DND-41 (cell line): ENCODE measurements around the gene NPTN.

Experiments used
- ATAC-seq: fragments of 200-7000 bp; cut with Tn5 transposase; 3 replicates; pipeline ENCODE4 v1.9.1; 2021; ENCODE audit warnings: low read depth; ENCODE audit not compliant: insufficient read depth
- DNase-seq: peaks from one replicate; pipeline ENCODE4 v3.0.0-alpha.2; 2020
- H2AFZ ChIP-seq: 2 replicates; pipeline ENCODE4 v1.6.0; 2012; ENCODE audit warnings: low read depth, low read length
- H3K27ac ChIP-seq: 2 replicates; pipeline ENCODE4 v1.5.1; 2012; ENCODE audit warnings: low read length, inconsistent platforms
- H3K27me3 ChIP-seq: fragments of 200-600 bp; sonication (generic); 2 replicates; pipeline ENCODE4 v1.6.0; 2012; ENCODE audit warnings: low read length, mild to moderate bottlenecking, inconsistent platforms; ENCODE audit not compliant: insufficient read depth, poor library complexity
- H3K36me3 ChIP-seq: 2 replicates; pipeline ENCODE4 v1.5.1; 2012; ENCODE audit warnings: low read length, inconsistent platforms; ENCODE audit not compliant: insufficient read depth
- H3K4me1 ChIP-seq: 2 replicates; pipeline ENCODE4 v1.5.1; 2012; ENCODE audit warnings: mild to moderate bottlenecking, low read length; ENCODE audit not compliant: insufficient read depth
- H3K4me2 ChIP-seq: 2 replicates; pipeline ENCODE4 v1.6.0; 2012; ENCODE audit warnings: mild to moderate bottlenecking, moderate library complexity, low read length, inconsistent platforms; ENCODE audit not compliant: insufficient read depth
- H3K4me3 ChIP-seq, 2 experiments: fragments of 200-600 bp in 1 of 2; shearing (Covaris generic) in 1 of 2; 2 replicates each; pipeline ENCODE4 v1.5.1; 2012 to 2016; ENCODE audit warnings: inconsistent platforms in 2 of 2, low read length in 2 of 2, mild to moderate bottlenecking in 2 of 2, low read depth in 1 of 2, moderate library complexity in 1 of 2
- H3K79me2 ChIP-seq: 2 replicates; pipeline ENCODE4 v1.6.0; 2012; ENCODE audit warnings: low read length, inconsistent platforms; ENCODE audit not compliant: insufficient read depth
- H3K9ac ChIP-seq: 2 replicates; pipeline ENCODE4 v1.6.0; 2012; ENCODE audit warnings: low read depth, mild to moderate bottlenecking, inconsistent platforms, low read length, moderate library complexity
- H3K9me3 ChIP-seq: 2 replicates; pipeline ENCODE4 v1.5.1; 2012; ENCODE audit warnings: low read length, moderate library complexity, mild to moderate bottlenecking, inconsistent platforms; ENCODE audit not compliant: insufficient read depth, severe bottlenecking
- H4K20me1 ChIP-seq: 2 replicates; pipeline ENCODE4 v1.6.0; 2012; ENCODE audit warnings: low read length; ENCODE audit not compliant: insufficient read depth
- CTCF ChIP-seq: IDR thresholded peaks from 2 replicates; pipeline ENCODE4 v1.5.1; 2012; ENCODE audit warnings: borderline replicate concordance, low read length, moderate library complexity, mild to moderate bottlenecking; ENCODE audit not compliant: poor library complexity, severe bottlenecking; ENCODE audit errors: extremely low read depth
- EZH2 ChIP-seq: IDR thresholded peaks from 3 replicates; pipeline ENCODE4 v1.6.1; 2012; ENCODE audit warnings: borderline replicate concordance, low read depth, mild to moderate bottlenecking, moderate library complexity, low read length, inconsistent platforms; ENCODE audit not compliant: severe bottlenecking

The NPTN gene

GRCh38 chr15:73569361-73569760, 63.8 kb downstream of the NPTN start:
- no peak overlapping the region for H3K4me2 ChIP-seq
- no peaks in the 10 kb centered on the region for H4K20me1 ChIP-seq
- no peak overlapping the region for H3K9ac ChIP-seq
- peaks cover 68% of the 10 kb centered on the region for H3K36me3 ChIP-seq
- no peak for DNase-seq
- no peaks in the 10 kb centered on the region for H3K9me3 ChIP-seq
- no peaks in the 10 kb centered on the region for H3K27me3 ChIP-seq
- ATAC-seq = no peak
- H3K4me3 ChIP-seq = no peak overlapping the region
- TF ChIP-seq CTCF (no peak), EZH2 (no peak)
- H2AFZ ChIP-seq = no peak overlapping the region
- H3K79me2 ChIP-seq = no peaks in the 10 kb centered on the region
- H3K4me1 ChIP-seq = no peaks in the 10 kb centered on the region
- H3K27ac ChIP-seq = no peak overlapping the region

DNA sequence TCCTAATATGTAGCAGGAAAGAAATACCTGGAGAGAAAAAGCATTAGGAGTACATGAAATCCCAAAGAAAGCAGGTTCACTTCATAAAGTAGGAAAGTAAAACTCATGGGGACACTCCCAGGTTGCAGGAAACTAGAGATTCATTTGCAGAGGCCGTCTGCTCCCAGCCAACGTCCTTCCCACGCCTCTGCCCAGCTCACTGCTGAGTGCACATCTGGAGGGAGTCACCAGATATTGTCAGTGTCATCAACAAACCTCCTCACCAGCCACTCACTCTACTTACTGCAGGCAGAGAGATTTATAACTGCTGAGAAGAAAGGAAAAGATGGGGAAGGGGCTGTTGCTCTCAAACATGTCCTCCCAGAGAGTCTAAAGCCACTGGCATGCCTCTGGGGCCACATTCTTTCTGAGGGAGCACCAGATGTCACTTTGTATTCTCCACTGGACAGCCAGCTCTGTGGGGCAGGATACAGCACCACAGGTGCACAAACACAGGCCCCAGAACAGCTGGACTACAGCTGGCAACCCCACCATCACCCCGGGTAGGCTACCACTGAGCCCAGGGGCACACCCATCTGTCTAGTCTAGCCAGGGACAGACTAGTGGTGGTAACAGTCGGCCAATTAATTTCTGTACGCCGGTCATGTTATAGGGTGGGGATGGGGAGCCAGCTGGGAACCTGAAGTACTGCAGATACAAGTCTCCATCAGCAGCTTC, 64.5 kb downstream of the NPTN start:
- TF ChIP-seq EZH2 (no peak), CTCF (no peak)
- Histone ChIP-seq H3K4me3 (no peak overlapping the region), H3K9me3 (no peaks in the 10 kb centered on the region), H3K79me2 (no peaks in the 10 kb centered on the region), H4K20me1 (no peaks in the 10 kb centered on the region), H2AFZ (no peak overlapping the region), H3K27me3 (no peaks in the 10 kb centered on the region), H3K4me1 (no peaks in the 10 kb centered on the region), H3K9ac (no peak overlapping the region), H3K36me3 (peaks cover 66% of the 10 kb centered on the region), H3K27ac (no peak overlapping the region), H3K4me2 (no peak overlapping the region)
- ATAC-seq = no peak
- DNase-seq = no peak

GRCh38 chr15:73567020-73567419, 66.2 kb downstream of the NPTN start:
- DNase-seq (no peak), ATAC-seq (no peak)
- Histone ChIP-seq H3K4me2 (no peak overlapping the region), H3K79me2 (no peaks in the 10 kb centered on the region), H4K20me1 (no peaks in the 10 kb centered on the region), H2AFZ (no peak overlapping the region), H3K27ac (no peak overlapping the region), H3K4me3 (no peak overlapping the region), H3K9me3 (no peaks in the 10 kb centered on the region), H3K27me3 (no peaks in the 10 kb centered on the region), H3K9ac (no peak overlapping the region), H3K36me3 (peaks cover 68% of the 10 kb centered on the region), H3K4me1 (no peaks in the 10 kb centered on the region)
- TF ChIP-seq EZH2 = no peak
- TF ChIP-seq CTCF = no peak

GRCh38 chr15:73564255-73564654, 68.9 kb downstream of the NPTN start:
- no peak overlapping the region for H2AFZ ChIP-seq
- H3K4me3 ChIP-seq = no peak overlapping the region
- H3K4me1 ChIP-seq = no peaks in the 10 kb centered on the region
- H3K79me2 ChIP-seq = no peaks in the 10 kb centered on the region
- H3K36me3 ChIP-seq = peaks cover 49% of the 10 kb centered on the region
- no peak overlapping the region for H3K27ac ChIP-seq
- DNase-seq (no peak), ATAC-seq (no peak)
- no peak overlapping the region for H3K4me2 ChIP-seq
- no peaks in the 10 kb centered on the region for H4K20me1 ChIP-seq
- TF ChIP-seq CTCF = no peak
- TF ChIP-seq EZH2 = no peak
- H3K9ac ChIP-seq = no peak overlapping the region
- no peaks in the 10 kb centered on the region for H3K9me3 ChIP-seq
- H3K27me3 ChIP-seq = no peaks in the 10 kb centered on the region
